DOHH2 (cell line): ENCODE data around the gene MYO5A.
"Not testable (repeated sequence)": the region's sequence is repeated elsewhere in the genome, so short reads cannot be mapped to it uniquely, and the experiment has no call there.

Experiments used
- H3F3A ChIP-seq: fragments of 200-600 bp; sonication (generic), shearing (Covaris generic); 2 replicates; pipeline ENCODE4 v1.6.0; 2016; ENCODE audit warnings: antibody characterized with exemption, mild to moderate bottlenecking; ENCODE audit not compliant: control insufficient read depth, insufficient read depth
- H3K27ac ChIP-seq: fragments of 200-600 bp; sonication (generic); 2 replicates; pipeline ENCODE4 v1.5.1; 2014; ENCODE audit warnings: low read depth, mild to moderate bottlenecking, low read length, moderate library complexity
- H3K27me3 ChIP-seq: fragments of 200-600 bp; sonication (generic); 2 replicates; pipeline ENCODE4 v1.6.1; 2014; ENCODE audit warnings: mild to moderate bottlenecking, low read length, mixed read lengths; ENCODE audit not compliant: control insufficient read depth
- H3K36me3 ChIP-seq: fragments of 200-600 bp; sonication (generic); 2 replicates; pipeline ENCODE4 v1.6.1; 2014; ENCODE audit warnings: mild to moderate bottlenecking, low read length, moderate library complexity, mixed read lengths; ENCODE audit not compliant: control insufficient read depth
- H3K4me1 ChIP-seq: fragments of 200-600 bp; sonication (generic); 2 replicates; pipeline ENCODE4 v1.6.1; 2014; ENCODE audit warnings: mild to moderate bottlenecking, low read length, mixed read lengths; ENCODE audit not compliant: control insufficient read depth
- H3K4me2 ChIP-seq: fragments of 200-600 bp; sonication (generic); 2 replicates; pipeline ENCODE4 v1.6.0; 2014; ENCODE audit warnings: mild to moderate bottlenecking, low read length, moderate library complexity
- H3K4me3 ChIP-seq: fragments of 200-600 bp; sonication (generic); 2 replicates; pipeline ENCODE4 v1.5.1; 2014; ENCODE audit warnings: mild to moderate bottlenecking, low read length, mixed read lengths
- H3K79me2 ChIP-seq: fragments of 200-600 bp; sonication (generic); 2 replicates; pipeline ENCODE4 v1.6.1; 2014; ENCODE audit warnings: mild to moderate bottlenecking, low read length, mixed read lengths; ENCODE audit not compliant: control insufficient read depth
- H3K9me2 ChIP-seq: fragments of 200-600 bp; sonication (generic); replicated peaks from 2 replicates; pipeline ENCODE4 v1.6.1; 2014; ENCODE audit warnings: mild to moderate bottlenecking, low read length, mixed read lengths; ENCODE audit not compliant: control insufficient read depth
- H3K9me3 ChIP-seq: fragments of 200-600 bp; sonication (generic); 2 replicates; pipeline ENCODE4 v1.6.1; 2014; ENCODE audit warnings: antibody characterized with exemption, low read length, mixed read lengths; ENCODE audit not compliant: control insufficient read depth, insufficient read depth
- H4K20me1 ChIP-seq: fragments of 200-600 bp; sonication (generic); 2 replicates; pipeline ENCODE4 v1.6.0; 2014; ENCODE audit warnings: low read depth, mild to moderate bottlenecking, antibody characterized with exemption, low read length, moderate library complexity; ENCODE audit not compliant: control insufficient read depth, insufficient read depth
- CTCF ChIP-seq: fragments of 200-600 bp; sonication (generic); IDR thresholded peaks from one replicate; pipeline ENCODE4 v1.5.1; 2014; ENCODE audit warnings: antibody characterized with exemption, mild to moderate bottlenecking, low read depth, low read length; ENCODE audit not compliant: poor library complexity, severe bottlenecking
- EZH2phosphoT487 ChIP-seq: fragments of 200-600 bp; sonication (generic); IDR thresholded peaks from 2 replicates; pipeline ENCODE4 v1.6.1; 2017; ENCODE audit warnings: borderline replicate concordance, mild to moderate bottlenecking, antibody characterized with exemption, low read length, moderate library complexity, mixed read lengths

Gene MYO5A

GRCh38 chr15:52440946-52441345 is 87.7 kb downstream of the MYO5A start:
- no peak overlapping the region for H3K27ac ChIP-seq
- no peaks in the 10 kb centered on the region for H3K9me2 ChIP-seq
- H3K79me2 ChIP-seq: no peaks in the 10 kb centered on the region; the same call in 1 of the 2 replicates
- TF ChIP-seq EZH2phosphoT487: no peak
- TF ChIP-seq CTCF: no peak
- H3K4me2 ChIP-seq: no peak overlapping the region
- H3K4me3 ChIP-seq: no peak overlapping the region
- no peaks in the 10 kb centered on the region for H3F3A ChIP-seq
- H3K9me3 ChIP-seq: no peaks in the 10 kb centered on the region
- H3K4me1 ChIP-seq: no peaks in the 10 kb centered on the region
- H3K36me3 ChIP-seq: no peaks in the 10 kb centered on the region
- H3K27me3 ChIP-seq: no peaks in the 10 kb centered on the region
- H4K20me1 ChIP-seq: no peaks in the 10 kb centered on the region

- Histone ChIP-seq H3K36me3 (no peaks in the 10 kb centered on the region), H3K4me1 (no peaks in the 10 kb centered on the region), H3K27me3 (no peaks in the 10 kb centered on the region), H3K27ac (no peak overlapping the region), H3K9me2 (no peaks in the 10 kb centered on the region), H3K4me2 (no peak overlapping the region), H3K9me3 (no peaks in the 10 kb centered on the region), H3F3A (no peaks in the 10 kb centered on the region), H4K20me1 (no peaks in the 10 kb centered on the region), H3K4me3 (no peak overlapping the region), H3K79me2 (no peaks in the 10 kb centered on the region; the same call in 1 of the 2 replicates)
- TF ChIP-seq CTCF (no peak), EZH2phosphoT487 (no peak)
These were observed 88.3 kb downstream of the MYO5A start for GRCh38 chr15:52440414-52440813.

GRCh38 chr15:52439470-52439869 is 89.2 kb downstream of the MYO5A start:
- H3K4me3 ChIP-seq: no peak overlapping the region
- TF ChIP-seq EZH2phosphoT487 (no peak), CTCF (no peak)
- no peak overlapping the region for H3K27ac ChIP-seq
- no peaks in the 10 kb centered on the region for H3F3A ChIP-seq
- H3K9me3 ChIP-seq: no peaks in the 10 kb centered on the region
- peaks cover 3% of the 10 kb centered on the region; the same call in 1 of the 2 replicates for H3K79me2 ChIP-seq
- H3K36me3 ChIP-seq: no peaks in the 10 kb centered on the region
- no peaks in the 10 kb centered on the region for H4K20me1 ChIP-seq
- no peaks in the 10 kb centered on the region for H3K9me2 ChIP-seq
- no peak overlapping the region for H3K4me2 ChIP-seq
- H3K4me1 ChIP-seq: no peaks in the 10 kb centered on the region
- no peaks in the 10 kb centered on the region for H3K27me3 ChIP-seq

GRCh38 chr15:52439042-52439441 is 89.6 kb downstream of the MYO5A start:
- not testable (repeated sequence) for H3K27ac ChIP-seq, H3K4me3 ChIP-seq, H3K36me3 ChIP-seq, H3K4me2 ChIP-seq, H3K9me2 ChIP-seq, H4K20me1 ChIP-seq, H3K27me3 ChIP-seq, H3K9me3 ChIP-seq, H3K79me2 ChIP-seq, H3K4me1 ChIP-seq, H3F3A ChIP-seq
